Measurements from ENCODE around the gene DLG2. TPM values are rescaled to one million over a fixed set of nuclear protein-coding genes. Genes with fewer than 3 reads are reported as not detected.

Gene DLG2
- total RNA-seq, 2 experiments from 2014 or later, result 0.85 to 1.1 TPM

DNA sequence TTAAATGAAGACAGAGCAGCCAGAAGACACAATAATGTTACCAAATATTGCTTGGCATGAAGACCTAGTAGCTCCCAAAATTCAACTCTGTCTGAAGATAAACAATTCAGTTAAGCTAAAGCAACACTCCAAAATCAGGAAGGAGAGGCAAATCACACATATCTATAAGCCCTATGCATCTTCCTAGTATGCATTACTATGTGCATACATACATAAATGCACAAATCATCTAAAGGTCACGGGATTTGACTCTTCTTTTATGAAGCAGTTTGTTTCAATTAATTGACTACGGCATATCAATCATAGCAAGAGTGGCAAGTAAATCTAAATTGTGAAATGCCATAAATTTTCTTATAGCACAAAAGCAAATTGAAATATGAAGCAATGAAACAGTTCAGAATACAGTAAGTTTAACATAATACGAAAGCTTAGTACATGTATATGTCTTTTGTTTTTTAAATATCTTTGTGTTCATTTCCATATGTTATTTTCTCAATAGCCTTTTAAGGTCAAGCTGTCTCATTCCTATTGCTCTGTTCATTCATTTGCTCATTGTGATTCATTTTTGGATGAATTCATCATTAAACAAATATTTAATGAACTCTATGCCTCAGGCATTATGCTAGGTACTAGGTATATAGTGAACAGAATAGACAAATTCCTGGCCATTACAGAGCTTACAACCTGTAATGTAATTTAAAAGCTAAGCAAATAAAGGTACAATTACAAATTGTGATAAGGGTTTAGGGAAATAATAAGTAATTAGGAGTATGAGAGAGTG, 540.5 kb downstream of the DLG2 start:
- Mint-ChIP-seq H3K27me3 (no peaks in the 10 kb centered on the region), H3K4me1 (no peaks in the 10 kb centered on the region), H3K27ac (no peak overlapping the region), H3K36me3 (ENCODE audit: low read depth) (no peaks in the 10 kb centered on the region), H3K9me3 (peaks cover 15% of the 10 kb centered on the region), H3K4me3 (no peak overlapping the region)
- POLR2A ChIA-PET, result no interaction called here
- CTCF ChIA-PET, result no interaction called here
- no peak for DNase-seq

DNA sequence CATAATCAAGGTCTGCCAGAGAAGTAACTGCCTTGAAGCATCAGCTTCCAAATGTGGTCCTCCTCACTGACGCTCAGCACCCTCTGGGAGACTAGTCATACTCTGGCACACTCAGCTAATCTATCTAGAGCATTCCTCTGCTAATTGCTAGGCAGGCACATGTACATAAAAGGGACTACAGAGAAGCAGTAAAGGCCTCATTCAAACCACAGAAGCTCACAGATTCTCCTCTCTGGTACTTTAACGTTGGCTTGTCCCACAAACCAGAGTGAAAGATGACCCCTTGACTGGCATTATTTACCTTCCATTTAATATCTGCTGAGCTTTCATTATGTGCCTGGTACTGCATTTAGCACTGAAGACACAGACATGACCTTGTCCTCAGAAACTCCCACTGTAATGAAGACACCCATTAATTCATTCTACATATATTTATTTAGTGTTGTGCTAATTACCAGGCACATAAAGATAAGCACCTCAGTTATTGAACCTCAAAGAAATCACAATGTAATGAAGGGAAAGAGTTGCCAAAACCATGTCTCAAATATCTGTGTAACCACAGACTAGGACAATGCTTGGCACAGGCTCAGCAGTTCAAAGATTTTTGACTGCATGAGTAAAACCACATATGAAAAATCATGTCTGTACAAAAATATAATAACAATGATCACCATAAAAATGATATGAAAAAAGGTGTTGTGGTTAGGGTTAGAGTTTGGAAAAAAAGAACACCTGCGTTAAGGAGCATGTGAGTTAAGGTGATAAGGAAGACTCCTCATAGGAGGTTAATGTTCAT, 550.4 kb downstream of the DLG2 start:
- Mint-ChIP-seq H3K9me3 (peaks cover 16% of the 10 kb centered on the region), H3K27me3 (no peaks in the 10 kb centered on the region), H3K27ac (no peak overlapping the region), H3K4me1 (no peaks in the 10 kb centered on the region), H3K36me3 (ENCODE audit: low read depth) (no peaks in the 10 kb centered on the region), H3K4me3 (no peak overlapping the region)
- ChIA-PET POLR2A (no interaction called here), CTCF (no interaction called here)
- DNase-seq, result no peak

- Mint-ChIP-seq H3K9me3 (peaks cover 2% of the 10 kb centered on the region), H3K36me3 (ENCODE audit: low read depth) (no peaks in the 10 kb centered on the region), H3K27me3 (no peaks in the 10 kb centered on the region), H3K4me3 (no peak overlapping the region), H3K4me1 (no peaks in the 10 kb centered on the region), H3K27ac (no peak overlapping the region)
- POLR2A ChIA-PET, result no interaction called here
- CTCF ChIA-PET, result no interaction called here
- DNase-seq, result no peak
Observed at GRCh38 chr11:85062659-85063058, 564.5 kb downstream of the DLG2 start.

DNA sequence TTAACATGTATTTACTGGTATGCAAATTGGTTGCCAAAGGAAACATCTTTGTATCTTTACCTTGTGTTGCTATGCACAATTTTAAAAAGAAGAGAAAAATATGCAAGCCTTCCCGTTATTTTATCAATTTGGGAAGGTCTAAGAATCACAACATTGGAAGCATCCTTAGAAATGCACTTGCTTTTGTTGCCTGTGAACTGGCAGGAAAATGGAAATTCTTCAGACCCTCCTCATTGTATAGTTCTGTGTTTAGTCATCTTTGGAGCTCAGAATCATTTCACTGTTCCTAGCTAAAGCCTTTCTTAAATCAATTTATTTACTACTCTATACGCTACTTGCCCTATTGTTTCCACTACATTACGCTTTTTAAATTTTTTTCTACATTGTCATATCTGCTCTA, 574.5 kb downstream of the DLG2 start:
- no peak overlapping the region for H3K4me3 Mint-ChIP-seq
- no peaks in the 10 kb centered on the region for H3K4me1 Mint-ChIP-seq
- H3K9me3 Mint-ChIP-seq, result peaks cover 3% of the 10 kb centered on the region

DNA sequence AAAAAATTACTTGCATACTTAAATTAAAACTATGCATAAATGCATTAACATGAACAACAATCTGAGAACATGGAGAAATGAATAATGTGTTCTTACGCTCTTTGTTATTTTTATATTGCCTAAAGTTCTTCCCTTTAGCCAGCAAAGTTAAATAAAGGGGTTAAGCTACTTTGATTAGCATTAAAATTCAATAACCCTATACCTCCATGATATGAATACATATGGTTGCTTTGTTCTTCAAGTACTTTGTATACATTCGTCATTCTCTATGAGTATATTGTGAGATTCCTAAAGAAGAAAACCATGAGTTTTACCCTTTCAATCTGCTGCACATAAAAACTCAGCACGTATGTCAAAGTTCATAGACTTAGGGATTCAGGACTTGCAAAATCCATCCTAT, 578.3 kb downstream of the DLG2 start:
- no peak overlapping the region for H3K4me3 Mint-ChIP-seq
- H3K4me1 Mint-ChIP-seq, result no peaks in the 10 kb centered on the region
- POLR2A ChIA-PET, result no interaction called here
- no peak for DNase-seq
- CTCF ChIA-PET, result no interaction called here
- H3K27ac Mint-ChIP-seq, result no peak overlapping the region
- no peaks in the 10 kb centered on the region for H3K36me3 Mint-ChIP-seq (ENCODE audit: low read depth)
- no peaks in the 10 kb centered on the region for H3K27me3 Mint-ChIP-seq
- peaks cover 5% of the 10 kb centered on the region for H3K9me3 Mint-ChIP-seq

More for the DNA sequence above, 574.5 kb downstream of the DLG2 start:
- ChIA-PET POLR2A (no interaction called here), CTCF (no interaction called here)
- no peaks in the 10 kb centered on the region for H3K36me3 Mint-ChIP-seq (ENCODE audit: low read depth)
- H3K27ac Mint-ChIP-seq, result no peak overlapping the region
- no peak for DNase-seq
- H3K27me3 Mint-ChIP-seq, result no peaks in the 10 kb centered on the region

DNA sequence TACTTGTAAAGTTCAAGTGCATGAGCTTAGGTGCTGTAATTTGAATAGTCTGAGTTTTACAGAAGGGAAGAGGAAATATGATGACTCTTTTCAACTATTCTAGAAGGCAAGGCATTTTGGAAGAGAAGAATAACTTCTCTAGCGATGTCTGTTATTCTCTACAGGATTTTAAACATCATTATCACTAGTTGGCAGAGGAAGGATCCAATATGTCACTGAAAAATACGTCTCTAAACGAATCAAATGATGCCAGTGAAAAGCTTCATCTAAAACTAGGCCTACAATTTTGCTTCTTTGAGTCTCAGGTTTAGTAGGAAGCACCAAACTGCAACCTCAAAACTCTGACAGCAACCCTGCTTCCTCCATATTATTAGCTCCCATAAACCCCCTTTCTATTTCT, 581.4 kb downstream of the DLG2 start:
- POLR2A ChIA-PET, result no interaction called here
- CTCF ChIA-PET, result no interaction called here
- Mint-ChIP-seq H3K27me3 (no peaks in the 10 kb centered on the region), H3K27ac (no peak overlapping the region), H3K36me3 (ENCODE audit: low read depth) (no peaks in the 10 kb centered on the region), H3K9me3 (peaks cover 4% of the 10 kb centered on the region), H3K4me1 (no peaks in the 10 kb centered on the region), H3K4me3 (no peak overlapping the region)
- no peak for DNase-seq

DNA sequence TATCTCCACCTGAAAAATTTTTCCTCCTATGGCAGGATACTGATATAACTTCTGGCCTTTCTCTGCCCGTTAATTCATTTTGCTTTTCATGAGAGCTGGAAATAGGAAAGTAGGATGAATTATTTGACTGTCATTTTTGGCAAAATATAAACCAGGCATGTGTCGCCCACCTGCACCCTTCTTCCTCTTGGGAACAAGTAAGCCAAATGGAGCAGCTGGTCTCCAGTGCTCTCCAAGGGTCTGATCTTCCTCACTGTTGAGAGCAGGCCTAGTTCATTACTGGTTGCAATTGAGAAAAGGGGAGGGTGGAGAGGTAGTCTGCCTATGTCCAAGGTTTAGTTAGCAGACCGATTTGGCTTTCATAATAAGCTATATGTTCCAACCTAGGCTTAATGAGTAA, 582.2 kb downstream of the DLG2 start:
- Mint-ChIP-seq H3K27me3 (no peaks in the 10 kb centered on the region), H3K4me3 (no peak overlapping the region), H3K27ac (no peak overlapping the region), H3K36me3 (ENCODE audit: low read depth) (no peaks in the 10 kb centered on the region), H3K4me1 (no peaks in the 10 kb centered on the region), H3K9me3 (peaks cover 4% of the 10 kb centered on the region)
- DNase-seq, result no peak
- POLR2A ChIA-PET, result no interaction called here
- CTCF ChIA-PET, result no interaction called here

GRCh38 chr11:85042361-85042760, 584.8 kb downstream of the DLG2 start:
- POLR2A ChIA-PET, result no interaction called here
- H3K4me3 Mint-ChIP-seq, result no peak overlapping the region
- H3K9me3 Mint-ChIP-seq, result peaks cover 6% of the 10 kb centered on the region
- DNase-seq, result no peak
- H3K36me3 Mint-ChIP-seq (ENCODE audit: low read depth), result no peaks in the 10 kb centered on the region
- H3K27ac Mint-ChIP-seq, result no peak overlapping the region
- H3K4me1 Mint-ChIP-seq, result no peaks in the 10 kb centered on the region
- CTCF ChIA-PET, result no interaction called here
- H3K27me3 Mint-ChIP-seq, result no peaks in the 10 kb centered on the region

GRCh38 chr11:85040166-85040565, 587.0 kb downstream of the DLG2 start:
- POLR2A ChIA-PET, result no interaction called here
- CTCF ChIA-PET, result no interaction called here
- no peaks in the 10 kb centered on the region for H3K4me1 Mint-ChIP-seq
- H3K36me3 Mint-ChIP-seq (ENCODE audit: low read depth), result no peaks in the 10 kb centered on the region
- peaks cover 7% of the 10 kb centered on the region for H3K9me3 Mint-ChIP-seq
- no peak overlapping the region for H3K4me3 Mint-ChIP-seq
- H3K27me3 Mint-ChIP-seq, result no peaks in the 10 kb centered on the region
- H3K27ac Mint-ChIP-seq, result no peak overlapping the region
- DNase-seq, result no peak

DNA sequence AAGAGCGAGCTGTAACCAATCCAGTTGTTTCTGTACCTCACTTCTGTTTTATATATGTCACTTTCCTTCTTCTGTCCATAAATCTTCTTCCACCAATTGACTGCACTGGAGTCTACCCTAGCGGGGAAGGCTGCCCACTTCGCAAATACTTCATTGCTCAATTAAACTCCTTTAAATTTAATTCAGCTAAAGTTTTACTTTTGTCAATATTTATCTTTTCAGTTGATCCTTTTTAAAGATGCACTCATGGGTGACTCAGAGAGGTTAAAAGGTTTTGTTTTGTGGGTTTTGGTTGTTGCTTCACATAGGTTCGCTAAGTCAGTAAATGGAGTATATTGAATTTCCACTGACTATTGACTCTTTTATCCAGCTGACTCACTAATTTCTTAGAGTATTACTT, 597.2 kb downstream of the DLG2 start:
- DNase-seq, result no peak
- Mint-ChIP-seq H3K36me3 (ENCODE audit: low read depth) (no peaks in the 10 kb centered on the region), H3K4me1 (no peaks in the 10 kb centered on the region), H3K27me3 (no peaks in the 10 kb centered on the region), H3K9me3 (peaks cover 2% of the 10 kb centered on the region), H3K4me3 (no peak overlapping the region), H3K27ac (no peak overlapping the region)
- ChIA-PET CTCF (no interaction called here), POLR2A (no interaction called here)

DNA sequence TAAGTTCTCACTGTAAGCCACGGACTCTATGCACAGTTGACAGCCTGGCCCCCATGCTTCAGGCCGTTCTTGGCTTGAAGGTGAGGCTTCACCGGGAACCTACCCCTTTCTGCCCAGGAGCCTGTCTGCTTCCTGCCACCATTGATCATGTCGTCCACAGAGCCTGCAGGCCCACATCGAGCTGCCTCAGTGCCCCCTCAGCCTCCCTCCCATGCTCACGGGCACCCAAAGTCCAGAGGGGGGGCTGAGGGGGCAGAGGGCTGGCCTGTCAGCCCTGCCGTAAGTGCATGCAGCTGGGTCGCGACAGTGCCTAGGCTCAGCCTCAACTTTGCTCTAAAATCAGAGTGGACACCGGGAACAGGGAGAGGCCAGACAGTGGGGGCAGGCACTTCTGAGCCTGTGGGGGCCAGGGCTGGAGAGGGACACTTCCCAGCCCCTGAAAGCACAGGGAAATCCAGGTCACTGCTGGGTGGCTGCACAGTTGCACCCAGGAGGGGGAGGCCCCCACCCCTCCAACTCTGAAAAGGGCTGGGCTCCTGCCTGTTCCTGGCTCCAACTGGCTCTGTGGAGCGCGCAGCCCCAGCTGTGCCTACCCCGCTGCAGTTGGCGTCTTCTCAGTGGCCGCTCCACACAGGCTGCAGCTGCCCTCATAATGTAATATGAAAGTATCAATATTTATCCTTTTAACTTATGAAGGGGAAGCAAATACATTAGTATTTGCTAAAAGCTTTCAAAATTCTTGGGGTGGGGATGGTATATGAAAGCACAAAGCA, 598.6 kb downstream of the DLG2 start:
- POLR2A ChIA-PET, result no interaction called here
- DNase-seq, result no peak
- Mint-ChIP-seq H3K27me3 (no peaks in the 10 kb centered on the region), H3K4me1 (no peaks in the 10 kb centered on the region), H3K9me3 (peaks cover 2% of the 10 kb centered on the region), H3K4me3 (no peak overlapping the region), H3K27ac (no peak overlapping the region), H3K36me3 (ENCODE audit: low read depth) (no peaks in the 10 kb centered on the region)
- CTCF ChIA-PET, result no interaction called here

DNA sequence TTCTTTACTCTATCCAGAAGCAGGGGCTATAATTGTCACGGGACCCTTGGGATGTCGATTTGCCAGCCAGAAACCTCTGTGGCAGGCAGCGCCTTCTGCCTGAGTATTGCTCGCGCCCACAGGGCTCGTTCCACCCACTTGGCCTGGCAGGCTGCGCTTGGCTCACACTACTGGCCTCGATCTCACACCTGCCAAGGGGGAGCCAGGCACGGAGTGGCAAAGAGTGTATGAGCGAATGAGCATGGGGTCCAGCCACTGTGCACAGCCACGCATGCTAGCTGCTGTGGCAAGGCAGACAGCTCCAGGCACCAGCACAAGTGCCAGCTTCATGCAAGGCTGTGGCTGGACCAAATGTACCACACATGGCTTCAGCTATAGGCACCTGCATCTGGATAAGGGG, 599.8 kb downstream of the DLG2 start:
- H3K36me3 Mint-ChIP-seq (ENCODE audit: low read depth), result no peaks in the 10 kb centered on the region

GRCh38 chr11:85021058-85021457, 606.1 kb downstream of the DLG2 start:
- CTCF ChIA-PET, result no interaction called here

More for the DNA sequence above, 599.8 kb downstream of the DLG2 start:
- H3K27ac Mint-ChIP-seq, result no peak overlapping the region
- no peaks in the 10 kb centered on the region for H3K27me3 Mint-ChIP-seq
- H3K9me3 Mint-ChIP-seq, result peaks cover 2% of the 10 kb centered on the region
- ChIA-PET POLR2A (no interaction called here), CTCF (no interaction called here)
- DNase-seq, result no peak
- H3K4me3 Mint-ChIP-seq, result no peak overlapping the region
- H3K4me1 Mint-ChIP-seq, result no peaks in the 10 kb centered on the region

More at GRCh38 chr11:85021058-85021457, 606.1 kb downstream of the DLG2 start:
- POLR2A ChIA-PET, result no interaction called here
- no peaks in the 10 kb centered on the region for H3K4me1 Mint-ChIP-seq
- no peaks in the 10 kb centered on the region for H3K36me3 Mint-ChIP-seq (ENCODE audit: low read depth)
- no peak overlapping the region for H3K4me3 Mint-ChIP-seq
- H3K9me3 Mint-ChIP-seq, result peaks cover 10% of the 10 kb centered on the region
- no peak for DNase-seq
- no peaks in the 10 kb centered on the region for H3K27me3 Mint-ChIP-seq
- no peak overlapping the region for H3K27ac Mint-ChIP-seq
